CD4-positive, alpha-beta T cell treated with Interleukin-17A for 4 hours (primary cell): ENCODE results near the gene AKIRIN2.
"Not testable (repeated sequence)": the region's sequence is repeated elsewhere in the genome, so short reads cannot be mapped to it uniquely, and the experiment has no call there.

Experiments
- DNase-seq: peaks from one replicate; pipeline ENCODE4 v3.0.0-alpha.2; 2020; ENCODE audit warnings: mixed read lengths

The AKIRIN2 gene

GRCh38 chr6:87687296-87687695 lies 14.7 kb downstream of the AKIRIN2 start:
- DNase-seq: no peak

DNA sequence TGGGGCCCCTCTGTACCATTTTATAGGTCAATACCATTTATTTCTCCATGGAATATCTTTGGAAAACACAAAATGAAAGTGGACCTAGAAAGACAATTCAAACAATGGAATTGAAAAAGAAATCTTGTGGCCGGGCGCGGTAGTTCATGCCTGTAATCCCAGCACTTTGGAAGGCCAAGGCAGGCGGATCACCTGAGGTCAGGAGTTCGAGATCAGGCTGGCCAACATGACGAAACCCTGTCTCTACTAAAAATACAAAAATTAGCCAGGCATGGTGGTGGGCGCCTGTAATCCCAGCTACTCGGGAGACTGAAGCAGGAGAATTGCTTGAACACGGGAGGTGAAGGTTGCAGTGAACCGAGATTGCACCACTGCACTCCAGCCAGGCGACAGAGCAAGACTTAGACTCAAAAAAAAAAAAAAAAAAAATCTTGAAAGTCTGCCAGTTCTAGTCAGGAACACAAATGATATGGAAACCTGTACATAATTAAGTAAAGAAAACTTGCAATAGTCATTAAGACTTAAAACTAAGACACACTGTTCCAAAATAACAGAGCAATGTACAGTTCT lies 15.3 kb downstream of the AKIRIN2 start:
- DNase-seq: not testable (repeated sequence)

GRCh38 chr6:87684895-87685654 lies 17.0 kb downstream of the AKIRIN2 start:
- DNase-seq: no peak

DNA sequence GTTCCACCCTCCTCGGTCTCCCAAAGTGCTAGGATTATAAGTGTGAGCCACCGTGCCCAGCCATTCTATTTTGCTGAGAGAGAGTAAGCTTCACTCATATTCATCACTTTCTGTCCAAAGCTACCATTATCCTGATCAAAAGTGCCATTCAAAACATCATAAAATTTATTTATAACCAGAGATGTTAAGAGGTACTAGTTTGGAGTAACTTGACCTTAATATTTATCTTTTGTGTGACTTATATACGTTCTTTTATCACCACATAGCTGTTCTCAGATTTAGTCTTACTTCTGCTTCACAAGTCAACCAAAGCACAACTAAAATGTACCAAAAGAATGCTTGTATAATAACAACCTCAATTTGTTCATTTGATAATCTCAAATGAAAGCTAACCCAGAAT lies 18.1 kb downstream of the AKIRIN2 start:
- DNase-seq: no peak

DNA sequence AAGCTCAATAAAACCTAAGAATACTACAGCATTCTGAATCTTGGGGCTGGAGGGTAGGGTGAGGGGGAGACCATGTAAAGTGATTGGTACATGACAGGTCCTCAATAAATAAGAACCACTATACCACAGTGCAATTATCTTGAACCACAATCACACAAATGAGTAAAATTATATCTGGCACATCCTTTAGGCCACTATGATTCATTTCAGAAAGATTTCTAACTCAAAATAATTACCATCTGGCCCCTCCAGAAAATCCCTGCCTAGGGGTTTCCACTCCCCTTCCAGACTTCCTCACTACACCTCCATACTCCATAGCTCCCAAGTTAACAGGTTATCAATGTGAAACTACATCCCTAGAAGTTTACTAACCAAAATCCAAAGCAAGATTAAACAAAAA lies 19.7 kb downstream of the AKIRIN2 start:
- no peak for DNase-seq

- no peak for DNase-seq
Measured at GRCh38 chr6:87675004-87675681, 26.9 kb downstream of the AKIRIN2 start.

GRCh38 chr6:87674290-87674689 lies 27.7 kb downstream of the AKIRIN2 start:
- DNase-seq: no peak

DNA sequence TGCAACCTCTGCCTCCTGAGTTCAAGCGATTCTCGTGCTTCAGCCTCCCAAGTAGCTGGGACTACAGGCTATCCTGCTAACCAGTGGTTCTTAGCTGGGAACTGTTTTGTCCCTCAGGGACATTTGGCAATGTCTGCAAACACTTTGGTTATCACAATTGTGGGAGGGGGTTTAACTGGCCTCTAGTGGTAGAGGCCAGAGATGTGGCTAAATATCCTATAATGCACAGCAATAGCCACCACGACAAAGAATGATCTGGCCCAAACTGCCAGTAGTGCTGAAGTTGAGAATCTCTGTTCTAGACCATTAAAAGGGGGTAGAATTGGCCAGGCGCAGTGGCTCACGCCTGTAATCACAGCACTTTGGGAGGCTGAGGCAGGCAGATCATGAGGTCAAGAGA lies 28.8 kb downstream of the AKIRIN2 start:
- no peak for DNase-seq

GRCh38 chr6:87672641-87673040 lies 29.4 kb downstream of the AKIRIN2 start:
- no peak for DNase-seq

- no peak for DNase-seq
Measured at GRCh38 chr6:87671555-87672029, 30.4 kb downstream of the AKIRIN2 start.

DNA sequence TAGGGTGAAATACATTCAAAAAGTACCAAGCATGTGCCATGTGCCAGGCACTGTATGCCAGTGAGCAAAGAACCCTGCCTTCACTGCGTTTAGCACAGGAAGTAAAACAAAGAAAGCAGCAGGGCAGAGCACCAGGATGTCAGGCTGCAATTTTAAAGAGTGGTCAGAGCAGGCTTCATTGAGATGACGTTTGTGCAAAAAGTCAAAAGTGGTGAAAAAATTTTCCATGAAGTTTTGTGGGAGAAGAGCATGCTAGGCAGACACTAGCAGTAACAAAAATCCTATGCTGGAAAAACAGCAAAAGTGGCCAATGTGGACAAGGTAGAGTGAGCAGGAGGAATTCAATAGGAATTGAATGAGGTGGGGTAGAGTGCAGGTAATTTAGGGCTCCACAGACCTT lies 31.3 kb downstream of the AKIRIN2 start:
- peak; percentile 6 for DNase-seq

GRCh38 chr6:87669051-87669450 lies 33.0 kb downstream of the AKIRIN2 start:
- no peak for DNase-seq

DNA sequence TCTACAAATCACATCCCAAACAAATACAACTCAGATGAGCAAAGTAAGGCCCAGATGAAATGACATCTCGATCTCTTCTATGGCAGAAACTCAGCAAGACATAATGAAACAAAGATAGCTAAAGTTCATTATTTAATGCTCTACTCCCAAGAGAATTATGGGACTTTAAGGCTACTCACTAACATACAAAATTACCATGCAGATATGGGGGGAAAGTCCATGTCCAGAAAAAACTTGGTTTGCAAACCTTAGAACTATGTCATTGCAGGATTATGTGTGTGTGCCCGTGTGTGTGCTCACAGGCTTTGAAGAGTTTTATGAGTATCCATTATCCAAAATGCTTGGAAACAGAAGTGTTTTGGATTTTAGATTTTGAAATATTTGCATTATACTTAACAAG lies 34.0 kb downstream of the AKIRIN2 start:
- DNase-seq: no peak

GRCh38 chr6:87667032-87667431 lies 35.0 kb downstream of the AKIRIN2 start:
- DNase-seq: no peak

GRCh38 chr6:87664921-87665485 lies 37.0 kb downstream of the AKIRIN2 start:
- DNase-seq: no peak

DNA sequence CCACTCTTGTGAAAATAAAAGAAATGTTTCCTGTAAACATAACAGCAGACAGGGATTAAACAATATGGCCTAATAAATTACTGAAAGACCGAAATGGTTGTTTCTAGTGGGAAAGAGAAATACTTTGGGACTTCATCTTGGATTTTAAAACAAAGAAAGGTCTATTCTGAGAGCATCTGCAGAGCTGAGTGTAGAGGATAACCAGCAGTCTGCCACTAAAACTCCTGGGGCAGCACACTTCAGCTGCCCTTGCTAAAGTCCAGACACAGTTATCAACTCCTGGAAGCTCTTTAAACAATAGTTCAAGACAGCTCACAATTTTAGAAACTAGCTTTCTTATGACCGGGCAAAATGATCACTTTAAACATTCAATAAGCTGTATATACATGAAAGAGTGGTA lies 38.6 kb downstream of the AKIRIN2 start:
- DNase-seq: no peak

DNA sequence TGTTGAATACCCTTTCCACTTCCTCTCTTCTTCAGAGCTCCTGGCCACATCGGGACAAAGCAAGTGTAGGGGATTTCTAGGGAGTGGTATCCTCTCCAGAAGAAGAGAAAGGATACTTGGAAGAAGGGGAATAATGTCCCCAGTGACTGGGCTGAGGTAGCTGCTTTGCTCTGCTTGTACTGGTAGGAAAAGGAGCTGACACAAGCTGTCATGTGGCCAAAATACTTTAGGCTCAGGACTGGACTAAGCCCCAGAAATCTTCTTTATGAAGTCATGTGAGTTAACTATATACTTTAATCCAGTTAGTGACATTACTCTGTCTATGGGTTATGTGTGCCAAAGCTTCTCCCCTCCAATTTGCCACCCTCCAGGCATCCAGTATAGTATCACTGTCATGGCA lies 40.5 kb downstream of the AKIRIN2 start:
- no peak for DNase-seq

GRCh38 chr6:87661016-87661415 lies 41.0 kb downstream of the AKIRIN2 start:
- no peak for DNase-seq

- no peak for DNase-seq
Measured at GRCh38 chr6:87660226-87660911, 41.7 kb downstream of the AKIRIN2 start.

GRCh38 chr6:87658516-87658915 lies 43.5 kb downstream of the AKIRIN2 start:
- no peak for DNase-seq

GRCh38 chr6:87656857-87657256 lies 45.2 kb downstream of the AKIRIN2 start:
- no peak for DNase-seq

DNA sequence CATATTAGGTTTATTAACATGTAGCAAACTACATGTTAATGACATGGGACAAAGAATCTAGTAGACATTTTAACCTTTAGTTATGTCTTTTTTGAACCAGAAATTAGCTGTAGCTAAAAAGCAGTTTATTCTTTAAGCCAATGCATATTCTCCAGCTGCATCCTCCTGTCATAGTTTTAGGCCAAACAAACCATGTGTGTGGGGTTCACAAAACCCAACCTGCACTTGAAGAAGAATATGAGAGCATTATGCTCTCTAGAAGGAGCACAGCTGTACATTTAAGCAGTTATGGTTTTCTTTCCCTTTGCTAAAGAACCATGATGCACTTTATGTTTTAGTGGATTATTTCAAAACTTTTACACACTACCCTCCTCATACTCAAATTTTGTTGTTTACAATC lies 46.2 kb downstream of the AKIRIN2 start:
- no peak for DNase-seq

- no peak for DNase-seq
Measured at GRCh38 chr6:87654875-87655454, 47.1 kb downstream of the AKIRIN2 start.
